ENCODE data around the gene MLLT3.

DNA sequence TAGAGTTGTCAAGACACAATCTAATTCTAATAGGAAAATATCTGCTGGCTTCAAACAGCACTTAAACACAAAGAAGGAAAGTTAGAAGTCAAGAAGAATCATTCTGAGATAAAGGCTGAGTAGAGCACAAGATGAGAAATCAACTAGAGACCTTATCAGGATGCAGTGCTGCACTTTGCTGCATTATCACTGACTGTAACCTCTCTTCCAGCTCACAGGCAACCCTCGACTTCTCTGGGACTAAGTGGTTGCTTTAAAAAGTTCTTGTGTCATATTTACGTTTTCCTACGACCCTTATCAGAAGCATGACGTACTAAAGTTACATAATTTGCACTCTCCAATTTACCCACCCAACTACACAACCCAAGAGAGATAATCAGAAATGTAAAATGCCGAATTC lies 176.1 kb downstream of the MLLT3 start:
- TF ChIP-seq, protein P1, sequence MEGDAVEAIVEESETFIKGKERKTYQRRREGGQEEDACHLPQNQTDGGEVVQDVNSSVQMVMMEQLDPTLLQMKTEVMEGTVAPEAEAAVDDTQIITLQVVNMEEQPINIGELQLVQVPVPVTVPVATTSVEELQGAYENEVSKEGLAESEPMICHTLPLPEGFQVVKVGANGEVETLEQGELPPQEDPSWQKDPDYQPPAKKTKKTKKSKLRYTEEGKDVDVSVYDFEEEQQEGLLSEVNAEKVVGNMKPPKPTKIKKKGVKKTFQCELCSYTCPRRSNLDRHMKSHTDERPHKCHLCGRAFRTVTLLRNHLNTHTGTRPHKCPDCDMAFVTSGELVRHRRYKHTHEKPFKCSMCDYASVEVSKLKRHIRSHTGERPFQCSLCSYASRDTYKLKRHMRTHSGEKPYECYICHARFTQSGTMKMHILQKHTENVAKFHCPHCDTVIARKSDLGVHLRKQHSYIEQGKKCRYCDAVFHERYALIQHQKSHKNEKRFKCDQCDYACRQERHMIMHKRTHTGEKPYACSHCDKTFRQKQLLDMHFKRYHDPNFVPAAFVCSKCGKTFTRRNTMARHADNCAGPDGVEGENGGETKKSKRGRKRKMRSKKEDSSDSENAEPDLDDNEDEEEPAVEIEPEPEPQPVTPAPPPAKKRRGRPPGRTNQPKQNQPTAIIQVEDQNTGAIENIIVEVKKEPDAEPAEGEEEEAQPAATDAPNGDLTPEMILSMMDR (IDR thresholded peaks at IDR 0.05): no peak
- no peak for TF ChIP-seq POLR2A (IDR thresholded peaks at IDR 0.05)
